HL-60/S4 treated with retinoic acid at 250 ng/mL for 4 days and 3 days (cell line): ENCODE measurements around the gene MPIG6B.

Experiments
- in situ Hi-C: fragments of 300-500 bp; cut with MboI; formaldehyde crosslinking; loops from 2 replicates; pipeline ENCODE4 v1.7.0; 2022; ENCODE audit warnings: low sequenced_read_pairs

The MPIG6B gene

GRCh38 chr6:31723245-31723979 lies at the start of gene MPIG6B:
MPIG6B (plus strand) TSS chr6:31723373; CDS start chr6:31723384, 11 bp downstream.
- in situ Hi-C loops, result no loop called here

- in situ Hi-C loops, result no loop called here
These were observed 46.8 kb upstream of the MPIG6B start for GRCh38 chr6:31676322-31676903.

GRCh38 chr6:31676904-31677303 lies 46.3 kb upstream of the MPIG6B start:
- in situ Hi-C loops, result no loop called here

GRCh38 chr6:31677955-31678354 lies 45.2 kb upstream of the MPIG6B start:
- in situ Hi-C loops, result no loop called here

GRCh38 chr6:31680226-31681134 lies 42.7 kb upstream of the MPIG6B start, which contains the start of gene LY6G5C:
LY6G5C (minus strand) TSS chr6:31681067; CDS start chr6:31680373, 694 bp downstream.
- in situ Hi-C loops, result no loop called here

GRCh38 chr6:31681135-31681671 lies 42.0 kb upstream of the MPIG6B start:
- in situ Hi-C loops, result no loop called here

GRCh38 chr6:31683591-31683990 lies 39.6 kb upstream of the MPIG6B start:
- in situ Hi-C loops, result no loop called here

- in situ Hi-C loops, result no loop called here
These were observed 36.7 kb upstream of the MPIG6B start for GRCh38 chr6:31686483-31686882.

GRCh38 chr6:31687321-31687720 lies 35.9 kb upstream of the MPIG6B start:
- in situ Hi-C loops, result no loop called here

- in situ Hi-C loops, result no loop called here
These were observed 35.1 kb upstream of the MPIG6B start for GRCh38 chr6:31687860-31688693.

- in situ Hi-C loops, result no loop called here
These were observed 33.7 kb upstream of the MPIG6B start for GRCh38 chr6:31689249-31690110.

- in situ Hi-C loops, result no loop called here
These were observed 32.7 kb upstream of the MPIG6B start for GRCh38 chr6:31690231-31691077.

GRCh38 chr6:31691078-31691463 lies 32.1 kb upstream of the MPIG6B start:
- in situ Hi-C loops, result no loop called here

- in situ Hi-C loops, result no loop called here
These were observed 31.5 kb upstream of the MPIG6B start for GRCh38 chr6:31691564-31692108.

GRCh38 chr6:31692353-31692752 lies 30.8 kb upstream of the MPIG6B start:
- in situ Hi-C loops, result no loop called here

GRCh38 chr6:31692886-31693285 lies 30.3 kb upstream of the MPIG6B start:
- in situ Hi-C loops, result no loop called here

GRCh38 chr6:31693535-31693934 lies 29.6 kb upstream of the MPIG6B start:
- in situ Hi-C loops, result no loop called here

GRCh38 chr6:31697555-31697954 lies 25.6 kb upstream of the MPIG6B start:
- in situ Hi-C loops, result no loop called here
